Measurements from ENCODE around the gene SMLR1.
A peak's percentile ranks its signal among the peaks of the same experiment; 100 is the strongest.
"Not testable (repeated sequence)": the region's sequence is repeated elsewhere in the genome, so short reads cannot be mapped to it uniquely, and the experiment has no call there.

The SMLR1 gene

GRCh38 chr6:130827247-130828149 is at the start of gene SMLR1:
Gene SMLR1, plus strand, starts transcription at chr6:130827406. Its CDS starts 8 bp downstream, at chr6:130827414.
- no peak for FAIRE-seq
- DNase-seq (ENCODE audit: extremely low spot score, insufficient read length, low read depth) = no peak

GRCh38 chr6:130778946-130779657 is 48.1 kb upstream of the SMLR1 start:
- DNase-seq (ENCODE audit: extremely low spot score, insufficient read length, low read depth) (no peak), FAIRE-seq (peak; percentile 49)

GRCh38 chr6:130779658-130780033 is 47.6 kb upstream of the SMLR1 start:
- DNase-seq (ENCODE audit: extremely low spot score, insufficient read length, low read depth) (no peak), FAIRE-seq (no peak)

GRCh38 chr6:130780122-130780521 is 47.1 kb upstream of the SMLR1 start:
- DNase-seq (ENCODE audit: extremely low spot score, insufficient read length, low read depth) (no peak), FAIRE-seq (peak; percentile 26)

GRCh38 chr6:130781557-130781956 is 45.6 kb upstream of the SMLR1 start:
- no peak for DNase-seq (ENCODE audit: extremely low spot score, insufficient read length, low read depth)
- no peak for FAIRE-seq

GRCh38 chr6:130783416-130784107 is 43.6 kb upstream of the SMLR1 start:
- FAIRE-seq = no peak
- no peak for DNase-seq (ENCODE audit: extremely low spot score, insufficient read length, low read depth)

GRCh38 chr6:130787726-130788500 is 39.3 kb upstream of the SMLR1 start:
- DNase-seq (ENCODE audit: extremely low spot score, insufficient read length, low read depth) = no peak
- no peak for FAIRE-seq

- FAIRE-seq (no peak), DNase-seq (ENCODE audit: extremely low spot score, insufficient read length, low read depth) (no peak)
Observed at GRCh38 chr6:130788954-130789353, 38.3 kb upstream of the SMLR1 start.

GRCh38 chr6:130794010-130794697 is 33.1 kb upstream of the SMLR1 start:
- no peak for DNase-seq (ENCODE audit: extremely low spot score, insufficient read length, low read depth)

GRCh38 chr6:130794738-130795137 is 32.5 kb upstream of the SMLR1 start:
- DNase-seq (ENCODE audit: extremely low spot score, insufficient read length, low read depth) (no peak), FAIRE-seq (no peak)

More at GRCh38 chr6:130794010-130794697, 33.1 kb upstream of the SMLR1 start:
- no peak for FAIRE-seq

- no peak for DNase-seq (ENCODE audit: extremely low spot score, insufficient read length, low read depth)
- no peak for FAIRE-seq
Observed at GRCh38 chr6:130796313-130796905, 30.8 kb upstream of the SMLR1 start.

GRCh38 chr6:130797061-130797460 is 30.1 kb upstream of the SMLR1 start:
- DNase-seq (ENCODE audit: extremely low spot score, insufficient read length, low read depth) (no peak), FAIRE-seq (no peak)

GRCh38 chr6:130801368-130801767 is 25.8 kb upstream of the SMLR1 start:
- not testable (repeated sequence) for DNase-seq (ENCODE audit: extremely low spot score, insufficient read length, low read depth); FAIRE-seq

GRCh38 chr6:130810307-130811030 is 16.7 kb upstream of the SMLR1 start:
- no peak for FAIRE-seq
- no peak for DNase-seq (ENCODE audit: extremely low spot score, insufficient read length, low read depth)

- FAIRE-seq = no peak
- no peak for DNase-seq (ENCODE audit: extremely low spot score, insufficient read length, low read depth)
Observed at GRCh38 chr6:130811932-130812331, 15.3 kb upstream of the SMLR1 start.

GRCh38 chr6:130814506-130814905 is 12.7 kb upstream of the SMLR1 start:
- DNase-seq (ENCODE audit: extremely low spot score, insufficient read length, low read depth) (no peak), FAIRE-seq (no peak)

- FAIRE-seq = no peak
- DNase-seq (ENCODE audit: extremely low spot score, insufficient read length, low read depth) = no peak
Observed at GRCh38 chr6:130815200-130816071, 11.8 kb upstream of the SMLR1 start.

Data from GM18507 (cell line).